Trophoblast cell (in vitro differentiated cells and primary cell): ENCODE data around the gene TNNT2.

Source experiments
- DNase-seq, 2 donors: peaks; one replicate each; pipeline ENCODE4 v3.0.0-alpha.2; 2016
- H2AFZ ChIP-seq: 2 replicates; pipeline ENCODE4 v1.6.1; 2013; ENCODE audit warnings: low read length, moderate library complexity, mild to moderate bottlenecking; ENCODE audit not compliant: insufficient read depth, poor library complexity
- H2AK5ac ChIP-seq: 2 replicates; pipeline ENCODE4 v1.6.1; 2013; ENCODE audit warnings: mild to moderate bottlenecking, low read length
- H2BK120ac ChIP-seq: 2 replicates; pipeline ENCODE4 v1.6.1; 2013; ENCODE audit warnings: low read length, mild to moderate bottlenecking, moderate library complexity; ENCODE audit not compliant: insufficient read depth, poor library complexity
- H2BK12ac ChIP-seq: 2 replicates; pipeline ENCODE4 v1.6.1; 2013; ENCODE audit warnings: mild to moderate bottlenecking, low read length, moderate library complexity
- H2BK5ac ChIP-seq: 2 replicates; pipeline ENCODE4 v1.6.1; 2013; ENCODE audit warnings: low read length, low read depth, moderate library complexity, mild to moderate bottlenecking; ENCODE audit not compliant: poor library complexity
- H3K14ac ChIP-seq: 2 replicates; pipeline ENCODE4 v1.6.1; 2013; ENCODE audit warnings: mild to moderate bottlenecking, low read length
- H3K18ac ChIP-seq: 2 replicates; pipeline ENCODE4 v1.6.1; 2013; ENCODE audit warnings: mild to moderate bottlenecking, low read length
- H3K23ac ChIP-seq: 2 replicates; pipeline ENCODE4 v1.6.1; 2013; ENCODE audit warnings: low read length
- H3K27ac ChIP-seq: 2 replicates; pipeline ENCODE4 v1.5.1; 2013; ENCODE audit warnings: low read depth, mild to moderate bottlenecking, inconsistent platforms, low read length, moderate library complexity
- H3K27me3 ChIP-seq: 2 replicates; pipeline ENCODE4 v1.6.1; 2013; ENCODE audit warnings: inconsistent platforms, mild to moderate bottlenecking, low read length, moderate library complexity; ENCODE audit not compliant: insufficient read depth
- H3K36me3 ChIP-seq, 2 experiments: 1 replicate in 1 of 2; 2 replicates in 1 of 2; pipeline ENCODE4 v1.6.1; 2013; ENCODE audit warnings: low read length in 2 of 2, mild to moderate bottlenecking in 2 of 2, moderate library complexity in 1 of 2; ENCODE audit not compliant: insufficient read depth in 2 of 2, control insufficient read depth in 1 of 2
- H3K4ac ChIP-seq: 2 replicates; pipeline ENCODE4 v1.6.1; 2013; ENCODE audit warnings: low read depth, mild to moderate bottlenecking, low read length, moderate library complexity
- H3K4me1 ChIP-seq, 2 experiments: 1 replicate in 1 of 2; 2 replicates in 1 of 2; pipeline ENCODE4 v1.6.1; 2013; ENCODE audit warnings: low read length in 2 of 2, mild to moderate bottlenecking in 2 of 2, moderate library complexity in 1 of 2; ENCODE audit not compliant: insufficient read depth in 2 of 2, control insufficient read depth in 1 of 2
- H3K4me2 ChIP-seq: 2 replicates; pipeline ENCODE4 v1.6.1; 2013; ENCODE audit warnings: inconsistent platforms, mild to moderate bottlenecking, low read length, moderate library complexity
- H3K4me3 ChIP-seq: 2 replicates; pipeline ENCODE4 v1.5.1; 2013; ENCODE audit warnings: mild to moderate bottlenecking, low read depth, low read length, inconsistent platforms
- H3K79me1 ChIP-seq: one replicate; pipeline ENCODE4 v1.6.1; 2013; ENCODE audit warnings: low read length
- H3K79me2 ChIP-seq: 2 replicates; pipeline ENCODE4 v1.6.1; 2013; ENCODE audit warnings: low read length, mild to moderate bottlenecking; ENCODE audit not compliant: control insufficient read depth, insufficient read depth, poor library complexity
- H3K9ac ChIP-seq: 2 replicates; pipeline ENCODE4 v1.6.1; 2013; ENCODE audit warnings: mild to moderate bottlenecking, low read length
- H3K9me3 ChIP-seq: 2 replicates; pipeline ENCODE4 v1.6.1; 2013; ENCODE audit warnings: low read depth, mild to moderate bottlenecking, control low read depth, inconsistent platforms, low read length; ENCODE audit not compliant: insufficient read depth
- H4K12ac ChIP-seq: 2 replicates; pipeline ENCODE4 v1.6.1; 2013; ENCODE audit warnings: low read depth, mild to moderate bottlenecking, low read length, moderate library complexity
- H4K8ac ChIP-seq: 2 replicates; pipeline ENCODE4 v1.6.1; 2013; ENCODE audit warnings: low read depth, mild to moderate bottlenecking, low read length, moderate library complexity
- H4K91ac ChIP-seq: one replicate; pipeline ENCODE4 v1.6.1; 2013; ENCODE audit warnings: low read depth, mild to moderate bottlenecking, low read length, moderate library complexity
- WGBS: extraction: QIAGEN DNeasy Blood & Tissue Kit; methylation state at CpG from one replicate; pipeline ENCODE4 v1.1.7; 2013; ENCODE audit warnings: missing lambda C conversion rate; ENCODE audit not compliant: insufficient read length, insufficient coverage; ENCODE audit errors: extremely low coverage; 5-methylcytosine and 5-hydroxymethylcytosine counted together

TNNT2 gene

DNA sequence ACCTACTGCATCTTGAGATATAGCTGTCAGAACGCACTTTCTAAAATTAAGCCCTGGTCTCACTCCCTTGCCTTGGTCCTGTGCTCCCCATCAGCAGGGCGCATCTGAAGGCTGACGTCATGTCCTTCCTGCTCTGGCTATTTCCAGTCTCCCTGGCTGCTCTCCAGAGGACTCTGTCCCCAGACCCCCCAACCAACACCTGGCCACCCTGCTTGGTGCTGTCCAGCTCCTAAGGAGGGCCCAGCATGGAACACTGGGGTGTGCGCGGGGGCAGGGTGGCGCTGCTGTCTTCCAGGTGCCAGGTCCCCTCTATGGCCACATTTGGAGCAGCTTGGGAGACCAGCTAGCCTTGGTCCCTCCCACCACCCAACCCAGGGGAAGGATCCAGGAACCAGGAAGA is 8.3 kb downstream of the TNNT2 start:
- H3K4me2 ChIP-seq, result no peak overlapping the region
- no peak overlapping the region for H3K9ac ChIP-seq
- no peaks in the 10 kb centered on the region for H3K79me1 ChIP-seq
- no peak overlapping the region for H3K18ac ChIP-seq
- no peak overlapping the region for H3K27ac ChIP-seq
- H3K4ac ChIP-seq, result no peak overlapping the region
- H4K91ac ChIP-seq, result no peak overlapping the region
- no peak overlapping the region for H4K12ac ChIP-seq
- H4K8ac ChIP-seq, result no peak overlapping the region
- no peaks in the 10 kb centered on the region for H3K79me2 ChIP-seq
- H3K9me3 ChIP-seq, result no peaks in the 10 kb centered on the region
- peaks cover 5 to 6% of the 10 kb centered on the region in 2 experiments for H3K4me1 ChIP-seq
- H3K27me3 ChIP-seq, result no peaks in the 10 kb centered on the region
- no peak overlapping the region for H2BK5ac ChIP-seq
- H3K14ac ChIP-seq, result no peak overlapping the region
- H2BK120ac ChIP-seq, result no peak overlapping the region
- H2BK12ac ChIP-seq, result no peak overlapping the region
- DNase-seq, result no peak
- H2AFZ ChIP-seq, result no peak overlapping the region
- no peak overlapping the region for H2AK5ac ChIP-seq
- WGBS, result no CpG with 5 or more reads among the region's 6 CpGs
- H3K4me3 ChIP-seq, result no peak overlapping the region
- H3K23ac ChIP-seq, result no peak overlapping the region
- H3K36me3 ChIP-seq, result no peaks in the 10 kb centered on the region

DNA sequence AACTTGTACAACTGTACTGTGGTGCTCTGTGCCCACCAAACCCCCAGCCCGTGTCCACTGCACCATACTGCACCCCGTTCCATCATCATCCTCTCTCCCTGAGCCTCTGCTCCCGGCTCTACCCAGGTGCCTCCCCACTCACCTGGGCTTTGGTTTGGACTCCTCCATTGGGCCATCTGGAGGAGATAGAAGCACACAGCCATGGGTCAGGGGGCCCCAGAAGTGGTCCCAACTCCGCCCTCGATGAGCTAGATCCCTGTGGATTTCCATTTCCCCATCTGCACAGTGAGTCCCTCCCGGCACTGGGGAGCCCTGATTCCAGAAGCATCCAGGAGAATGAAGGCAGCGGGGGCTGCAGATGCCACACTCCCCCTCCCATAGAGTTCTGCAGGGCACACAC is 10.8 kb downstream of the TNNT2 start:
- Histone ChIP-seq H3K9me3 (no peaks in the 10 kb centered on the region), H3K18ac (no peak overlapping the region), H3K9ac (no peak overlapping the region), H3K4me1 (peaks cover 0 to 2% of the 10 kb centered on the region in 2 experiments), H3K4me3 (no peak overlapping the region), H3K4me2 (no peak overlapping the region), H4K91ac (no peak overlapping the region), H2AK5ac (no peak overlapping the region), H3K36me3 (no peaks in the 10 kb centered on the region), H3K14ac (no peak overlapping the region), H2AFZ (no peak overlapping the region), H2BK120ac (no peak overlapping the region), H2BK12ac (no peak overlapping the region), H3K79me2 (no peaks in the 10 kb centered on the region), H4K12ac (no peak overlapping the region), H4K8ac (no peak overlapping the region), H3K27ac (no peak overlapping the region), H3K79me1 (no peaks in the 10 kb centered on the region), H3K27me3 (no peaks in the 10 kb centered on the region), H2BK5ac (no peak overlapping the region), H3K23ac (no peak overlapping the region), H3K4ac (no peak overlapping the region)
- no CpG with 5 or more reads among the region's 7 CpGs for WGBS
- DNase-seq, result no peak

DNA sequence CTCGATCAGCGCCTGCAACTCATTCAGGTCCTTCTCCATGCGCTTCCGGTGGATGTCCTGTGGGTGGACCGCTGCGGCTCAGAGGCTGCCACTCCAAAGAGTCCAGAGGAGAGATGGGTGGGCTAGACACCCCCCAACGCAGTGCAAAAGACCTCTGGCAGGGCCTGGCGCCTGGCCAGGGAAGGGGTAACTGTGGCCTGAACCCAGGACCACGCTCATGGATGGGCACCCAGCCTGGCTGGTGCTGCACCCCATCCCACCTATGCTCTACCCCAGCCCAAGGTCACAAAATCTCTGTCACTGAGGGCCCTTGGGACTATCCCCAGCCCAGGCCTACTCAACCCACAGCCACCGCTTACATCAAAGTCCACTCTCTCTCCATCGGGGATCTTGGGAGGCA is 12.2 kb downstream of the TNNT2 start:
- no peak for DNase-seq
- Histone ChIP-seq H2BK5ac (no peak overlapping the region), H4K12ac (no peak overlapping the region), H2AK5ac (no peak overlapping the region), H2BK12ac (no peak overlapping the region), H3K9ac (no peak overlapping the region), H3K4me3 (no peak overlapping the region), H3K4me2 (no peak overlapping the region), H4K91ac (no peak overlapping the region), H3K14ac (no peak overlapping the region), H3K18ac (no peak overlapping the region), H3K27me3 (no peaks in the 10 kb centered on the region), H3K36me3 (no peaks in the 10 kb centered on the region), H3K79me2 (no peaks in the 10 kb centered on the region), H3K4me1 (peaks cover 0 to 2% of the 10 kb centered on the region in 2 experiments), H3K23ac (no peak overlapping the region), H3K27ac (no peak overlapping the region), H3K9me3 (no peaks in the 10 kb centered on the region), H3K79me1 (no peaks in the 10 kb centered on the region), H2AFZ (no peak overlapping the region), H3K4ac (no peak overlapping the region), H2BK120ac (no peak overlapping the region), H4K8ac (no peak overlapping the region)
- WGBS, result no CpG with 5 or more reads among the region's 11 CpGs

DNA sequence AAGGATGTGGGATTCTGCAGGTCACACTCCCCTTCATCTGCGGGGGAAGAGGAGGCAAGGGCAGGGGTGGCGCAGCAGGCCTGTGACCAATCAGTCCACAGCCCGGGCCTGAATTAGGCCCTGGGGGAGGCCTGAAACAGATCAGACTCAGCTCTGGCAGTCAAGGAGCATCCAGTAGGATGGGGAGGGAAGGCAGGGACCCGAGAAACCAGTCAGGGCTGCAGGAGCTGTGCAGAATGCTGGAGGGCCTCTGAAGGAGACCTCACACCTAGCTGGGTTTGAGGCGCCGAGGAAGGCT is 12.7 kb downstream of the TNNT2 start:
- no peak for DNase-seq
- Histone ChIP-seq H3K4me1 (peaks cover 0 to 2% of the 10 kb centered on the region in 2 experiments), H2AFZ (no peak overlapping the region), H3K4me2 (no peak overlapping the region), H3K4me3 (no peak overlapping the region), H3K4ac (no peak overlapping the region), H3K18ac (no peak overlapping the region), H4K91ac (no peak overlapping the region), H4K12ac (no peak overlapping the region), H3K14ac (no peak overlapping the region), H2BK120ac (no peak overlapping the region), H3K79me2 (no peaks in the 10 kb centered on the region), H2BK12ac (no peak overlapping the region), H2BK5ac (no peak overlapping the region), H3K9ac (no peak overlapping the region), H3K27me3 (no peaks in the 10 kb centered on the region), H4K8ac (no peak overlapping the region), H3K23ac (no peak overlapping the region), H2AK5ac (no peak overlapping the region), H3K27ac (no peak overlapping the region), H3K36me3 (no peaks in the 10 kb centered on the region), H3K79me1 (no peaks in the 10 kb centered on the region), H3K9me3 (no peaks in the 10 kb centered on the region)
- WGBS, result no CpG with 5 or more reads among the region's 6 CpGs
